ENCODE results near the gene FOXJ3.

The FOXJ3 gene

GRCh38 chr1:42142894-42143675 lies 191.9 kb downstream of the FOXJ3 start:
- no peak for TF ChIP-seq CTCF (IDR thresholded peaks at IDR 0.05; ENCODE audit: control extremely low read depth, extremely low read depth, low read depth, missing control alignments)
- ChIA-PET POLR2A (no interaction called here), CTCF (interaction anchor here (2.2 to 3.4 kb wide), 2 partner anchors 14 to 31 kb away, joined by 6 to 13 read pairs; no protein-coding TSS in a partner anchor)
- no peak for DNase-seq (ENCODE audit: extremely low spot score)

- DNase-seq (ENCODE audit: extremely low spot score): no peak
- ChIA-PET POLR2A (no interaction called here), CTCF (interaction anchor here (0.8 to 3.4 kb wide), 3 partner anchors 13 to 32 kb away, joined by 3 to 13 read pairs (median 6); no protein-coding TSS in a partner anchor)
- no peak for TF ChIP-seq CTCF (IDR thresholded peaks at IDR 0.05; ENCODE audit: control extremely low read depth, extremely low read depth, low read depth, missing control alignments)
Measured at GRCh38 chr1:42141978-42142377, 193.1 kb downstream of the FOXJ3 start.

- ChIA-PET POLR2A (no interaction called here), CTCF (interaction anchor here (3.4 kb wide), 1 partner anchor 33 kb away, joined by 13 read pairs; no protein-coding TSS in a partner anchor)
- DNase-seq (ENCODE audit: extremely low spot score): no peak
Measured at GRCh38 chr1:42140191-42140590, 194.8 kb downstream of the FOXJ3 start.

GRCh38 chr1:42139444-42139843 lies 195.6 kb downstream of the FOXJ3 start:
- no peak for TF ChIP-seq CTCF (IDR thresholded peaks at IDR 0.05; ENCODE audit: control extremely low read depth, extremely low read depth, low read depth, missing control alignments)
- DNase-seq (ENCODE audit: extremely low spot score): no peak
- ChIA-PET POLR2A (no interaction called here), CTCF (no interaction called here)

More at GRCh38 chr1:42140191-42140590, 194.8 kb downstream of the FOXJ3 start:
- no peak for TF ChIP-seq CTCF (IDR thresholded peaks at IDR 0.05; ENCODE audit: control extremely low read depth, extremely low read depth, low read depth, missing control alignments)

- ChIA-PET POLR2A (no interaction called here), CTCF (no interaction called here)
- DNase-seq (ENCODE audit: extremely low spot score): no peak
- TF ChIP-seq CTCF (IDR thresholded peaks at IDR 0.05; ENCODE audit: control extremely low read depth, extremely low read depth, low read depth, missing control alignments): no peak
Measured at GRCh38 chr1:42138586-42138985, 196.4 kb downstream of the FOXJ3 start.

- TF ChIP-seq CTCF (IDR thresholded peaks at IDR 0.05; ENCODE audit: control extremely low read depth, extremely low read depth, low read depth, missing control alignments): no peak
- DNase-seq (ENCODE audit: extremely low spot score): no peak
- ChIA-PET POLR2A (no interaction called here), CTCF (interaction anchor here (1.2 kb wide), 1 partner anchor 10 kb away, joined by 6 read pairs; no protein-coding TSS in a partner anchor)
Measured at GRCh38 chr1:42137766-42138165, 197.3 kb downstream of the FOXJ3 start.

Data from GM10248 (cell line).